Esophagus muscularis mucosa (tissue), 4 donors: Measurements from ENCODE around the gene KRTAP10-10. TPM values are rescaled to one million over a fixed set of nuclear protein-coding genes. Genes with fewer than 3 reads are reported as not detected.
"Not testable (repeated sequence)": the region's sequence is repeated elsewhere in the genome, so short reads cannot be mapped to it uniquely, and the experiment has no call there.

Experiments
- DNase-seq: peaks from one replicate; pipeline ENCODE4 v3.0.0-alpha.2; 2017; ENCODE audit errors: extremely low spot score
- H3K27ac ChIP-seq, 4 donors: fragments of 200-600 bp; sonication (generic); replicated peaks in 1 of 4; 1 replicate in 3 of 4; 2 replicates in 1 of 4; pipeline ENCODE4 v1.5.1; 2016 to 2019; ENCODE audit warnings: mild to moderate bottlenecking in 1 of 4
- H3K27me3 ChIP-seq, 4 donors: fragments of 200-600 bp; sonication (generic); one replicate each; pipeline versions ENCODE4 v1.5.1 to v1.6.0; 2016 to 2019
- H3K36me3 ChIP-seq, 4 donors: fragments of 200-600 bp; sonication (generic); one replicate each; pipeline ENCODE4 v1.5.1; 2016 to 2019
- H3K4me1 ChIP-seq, 4 donors: fragments of 200-600 bp; sonication (generic); one replicate each; pipeline ENCODE4 v1.5.1; 2016 to 2019
- H3K4me3 ChIP-seq, 4 donors: fragments of 200-600 bp; sonication (generic); 1 replicate in 2 of 4; 2 replicates in 2 of 4; pipeline ENCODE4 v1.5.1; 2016 to 2019; ENCODE audit warnings: mild to moderate bottlenecking in 4 of 4, moderate library complexity in 1 of 4
- H3K9me3 ChIP-seq, 4 donors: fragments of 200-600 bp; sonication (generic); 1 replicate in 3 of 4; 2 replicates in 1 of 4; pipeline ENCODE4 v1.5.1; 2016 to 2019
- CTCF ChIP-seq, 3 experiments: fragments of 200-600 bp in 2 of 3; fragments of 450-650 bp in 1 of 3; sonication (generic) in 2 of 3; IDR thresholded peaks; one replicate each; pipeline ENCODE4 v1.5.1; 2017 to 2019; ENCODE audit warnings: antibody characterized with exemption in 3 of 3, mild to moderate bottlenecking in 2 of 3, moderate library complexity in 1 of 3
- EP300 ChIP-seq: sonication (generic); formaldehyde crosslinking; IDR thresholded peaks from one replicate; pipeline ENCODE4 v1.6.1; 2017; ENCODE audit warnings: antibody characterized with exemption
- POLR2A ChIP-seq: fragments of 450-650 bp; IDR thresholded peaks from one replicate; pipeline ENCODE4 v1.6.1; 2017; ENCODE audit warnings: antibody characterized with exemption, moderate library complexity, mild to moderate bottlenecking, low read depth
- POLR2AphosphoS5 ChIP-seq, 2 donors: sonication (generic); formaldehyde crosslinking; IDR thresholded peaks; one replicate each; pipeline ENCODE4 v1.6.1; 2017; ENCODE audit warnings: antibody characterized with exemption in 2 of 2
- WGBS: methylation state at CpG from one replicate; pipeline ENCODE4 v1.1.5; 2018; 5-methylcytosine and 5-hydroxymethylcytosine counted together
- intact Hi-C: fragments of 100-400 bp; cut with DNase I; formaldehyde crosslinking; loops from one replicate; pipeline ENCODE4 v1.15.1; 2023
- total RNA-seq, 4 donors: library from RNA; depleted of rRNA; stranded (reverse); fragments of >200 nt; gene quantifications; one replicate each; pipeline versions ENCODE4 v1.1.0 to v1.2.1, GENCODE V29; 2016

Gene KRTAP10-10
- total RNA-seq, 4 donors from 2014 or later: not detected

- WGBS: 70% methylated on average over 4 of the region's 4 CpGs
These were observed 30.7 kb upstream of the KRTAP10-10 start for GRCh38 chr21:44606495-44606894.

GRCh38 chr21:44609193-44609592 lies 28.0 kb upstream of the KRTAP10-10 start:
- Histone ChIP-seq H3K4me1 (no peaks in the 10 kb centered on the region), H3K4me3 (no peak overlapping the region), H3K9me3 (peaks cover 0 to 34% (median 23%) of the 10 kb centered on the region in 4 donors), H3K36me3 (no peaks in the 10 kb centered on the region), H3K27ac (no peak overlapping the region), H3K27me3 (peaks cover 0 to 30% (median 0%) of the 10 kb centered on the region in 4 donors)
- intact Hi-C loops: no loop called here
- no peak for DNase-seq
- TF ChIP-seq EP300 (no peak), POLR2A (no peak), CTCF (IDR thresholded peaks at IDR 0.05) (no peak), POLR2AphosphoS5 (IDR thresholded peaks at IDR 0.05) (no peak)

More at GRCh38 chr21:44606495-44606894, 30.7 kb upstream of the KRTAP10-10 start:
- no peaks in the 10 kb centered on the region for H3K36me3 ChIP-seq
- H3K27ac ChIP-seq: no peak overlapping the region
- no peak for DNase-seq
- H3K27me3 ChIP-seq: peaks cover 0 to 32% (median 0%) of the 10 kb centered on the region in 4 donors
- H3K4me3 ChIP-seq: no peak overlapping the region
- H3K4me1 ChIP-seq: no peaks in the 10 kb centered on the region
- H3K9me3 ChIP-seq: peaks cover 0 to 30% (median 20%) of the 10 kb centered on the region in 4 donors
- intact Hi-C loops: no loop called here
- TF ChIP-seq POLR2AphosphoS5 (IDR thresholded peaks at IDR 0.05) (no peak), POLR2A (no peak), CTCF (IDR thresholded peaks at IDR 0.05) (no peak), EP300 (no peak)

DNA sequence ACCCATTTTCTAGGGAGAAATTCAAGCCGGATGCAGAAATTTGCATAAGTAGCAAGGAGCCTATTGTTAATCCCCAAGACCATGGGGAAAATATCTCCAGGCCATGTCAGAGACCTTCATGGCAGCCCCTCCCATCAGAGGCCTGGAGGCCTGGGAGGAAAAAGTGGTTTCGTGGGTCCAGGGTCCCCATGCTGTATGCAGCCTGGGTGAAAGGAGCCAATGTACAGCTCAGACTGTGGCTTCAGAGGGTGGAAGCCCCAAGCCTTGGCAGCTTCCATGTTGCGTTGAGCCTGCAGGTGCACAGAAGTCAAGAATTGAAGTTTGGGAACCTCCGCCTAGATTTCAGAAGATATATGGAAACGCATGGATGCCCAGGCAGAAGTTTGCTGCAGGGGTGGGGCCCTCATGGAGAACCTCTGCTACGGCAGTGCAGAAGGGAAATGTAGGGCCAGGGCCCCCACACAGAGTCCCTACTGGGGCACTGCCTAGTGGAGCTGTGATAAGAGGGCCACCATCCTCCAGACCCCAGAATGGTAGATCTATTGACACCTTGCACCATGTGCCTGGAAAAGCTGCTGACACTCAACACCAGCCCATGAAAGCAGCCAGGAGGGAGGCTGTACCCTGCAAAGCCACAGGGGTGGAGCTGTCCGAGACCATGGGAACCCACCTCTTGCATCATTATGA lies 26.9 kb upstream of the KRTAP10-10 start:
- H3K27ac ChIP-seq, intact Hi-C loops, H3K4me1 ChIP-seq, H3K36me3 ChIP-seq, H3K4me3 ChIP-seq: not testable (repeated sequence)
- 94% methylated on average over 6 of the region's 7 CpGs for WGBS
- Histone ChIP-seq H3K9me3 (peaks cover 0 to 31% (median 23%) of the 10 kb centered on the region in 4 donors), H3K27me3 (peaks cover 0 to 37% (median 0%) of the 10 kb centered on the region in 4 donors)
- DNase-seq: peak; percentile 26

DNA sequence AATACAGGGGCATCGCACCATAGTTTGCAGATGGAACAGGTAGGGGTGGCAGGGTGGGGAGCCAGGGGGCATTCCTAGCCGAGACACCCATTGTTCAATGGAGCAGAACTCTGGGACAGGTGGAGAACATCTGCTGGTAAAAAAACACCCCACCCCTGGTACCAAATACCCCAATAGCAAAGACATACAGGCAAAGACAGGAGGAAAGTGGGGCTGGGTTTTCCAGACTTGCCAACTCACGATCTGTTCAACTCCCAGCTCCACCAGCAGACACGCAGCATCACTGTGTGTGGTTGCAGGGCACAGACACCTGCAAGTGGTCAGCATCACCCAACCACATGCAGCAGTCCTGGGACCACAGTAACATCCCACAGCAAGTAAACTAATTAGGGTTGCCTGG lies 25.6 kb upstream of the KRTAP10-10 start:
- intact Hi-C loops: no loop called here
- Histone ChIP-seq H3K27ac (no peak overlapping the region), H3K27me3 (peaks cover 0 to 45% (median 0%) of the 10 kb centered on the region in 4 donors), H3K4me1 (no peaks in the 10 kb centered on the region), H3K36me3 (no peaks in the 10 kb centered on the region), H3K4me3 (no peak overlapping the region), H3K9me3 (peaks cover 0 to 31% (median 23%) of the 10 kb centered on the region in 4 donors)
- 93% methylated on average over 4 of the region's 4 CpGs for WGBS
- TF ChIP-seq POLR2AphosphoS5 (IDR thresholded peaks at IDR 0.05) (no peak), POLR2A (no peak), EP300 (no peak), CTCF (IDR thresholded peaks at IDR 0.05) (no peak)
- peak; percentile 75 for DNase-seq

DNA sequence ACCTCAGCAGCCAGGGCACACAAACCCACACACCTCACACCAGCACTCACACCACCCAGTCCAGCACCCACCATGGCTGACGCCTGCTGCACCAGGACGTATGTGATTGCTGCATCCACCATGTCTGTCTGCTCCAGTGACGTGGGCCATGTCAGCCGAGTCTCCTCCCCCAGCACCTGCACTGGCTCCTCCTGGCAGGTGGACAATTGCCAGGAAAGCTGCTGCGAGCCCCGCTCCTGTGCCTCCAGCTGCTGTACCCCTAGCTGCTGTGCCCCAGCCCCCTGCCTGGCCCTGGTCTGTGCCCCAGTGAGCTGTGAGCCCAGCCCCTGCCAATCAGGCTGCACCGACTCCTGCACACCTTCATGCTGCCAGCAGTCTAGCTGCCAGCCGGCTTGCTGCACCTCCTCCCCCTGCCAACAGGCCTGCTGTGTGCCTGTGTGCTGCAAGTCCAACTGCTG lies 25.1 kb upstream of the KRTAP10-10 start, which contains the start of gene KRTAP10-8:
KRTAP10-8 (plus strand) TSS at position 51 of the 458 bp plus-strand sequence; CDS start at position 73, 22 bp downstream.
- no peak within 1 kb of the TSS for H3K4me3 ChIP-seq

More for the DNA sequence above, 25.1 kb upstream of the KRTAP10-10 start, which contains the start of gene KRTAP10-8:
- H3K27ac ChIP-seq: no peak within 1 kb of the TSS
- DNase-seq: no peak
- peaks cover 0 to 31% (median 23%) of the 10 kb centered on the region in 4 donors for H3K9me3 ChIP-seq
- TF ChIP-seq POLR2AphosphoS5 (IDR thresholded peaks at IDR 0.05) (no peak), EP300 (no peak), POLR2A (no peak), CTCF (IDR thresholded peaks at IDR 0.05) (no peak)
- 100% methylated on average over 4 of the region's 8 CpGs for WGBS
- H3K4me1 ChIP-seq: no peaks in the 10 kb centered on the region
- no peaks in the 10 kb centered on the region for H3K36me3 ChIP-seq
- peaks cover 0 to 47% (median 0%) of the 10 kb centered on the region in 4 donors for H3K27me3 ChIP-seq
- intact Hi-C loops: no loop called here
